HG03575 (cell line): ENCODE measurements around the gene PANK2.
"Not testable (repeated sequence)": the region's sequence is repeated elsewhere in the genome, so short reads cannot be mapped to it uniquely, and the experiment has no call there.

Experiments
- ATAC-seq: cut with Tn5 transposase; IDR thresholded peaks from one replicate; pipeline ENCODE4 v1.9.1; 2021; ENCODE audit not compliant: unreplicated experiment, insufficient number of reproducible peaks, low FRiP score; ENCODE audit errors: extremely low read depth

The PANK2 gene

DNA sequence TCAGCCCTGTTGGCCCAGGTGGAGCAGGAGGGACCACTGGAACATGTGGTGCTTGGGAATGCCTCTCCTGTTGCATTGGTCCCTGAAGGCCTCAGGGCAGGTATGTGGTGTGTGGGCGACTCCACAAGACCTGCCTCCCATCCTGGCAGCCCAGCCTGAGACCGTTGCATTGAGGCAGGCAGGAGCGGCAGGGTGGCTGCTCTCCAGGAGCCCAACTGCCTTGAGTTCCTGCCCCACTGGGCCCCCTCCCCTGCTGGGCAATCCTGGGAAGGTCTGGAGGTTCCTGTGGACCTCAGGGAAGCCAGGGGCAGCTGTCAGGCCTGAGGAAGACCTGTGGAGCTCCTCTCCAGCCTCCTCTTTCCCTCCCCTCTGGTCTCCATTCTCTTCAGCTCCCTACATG, 22.7 kb upstream of the PANK2 start:
- ATAC-seq, result no peak

DNA sequence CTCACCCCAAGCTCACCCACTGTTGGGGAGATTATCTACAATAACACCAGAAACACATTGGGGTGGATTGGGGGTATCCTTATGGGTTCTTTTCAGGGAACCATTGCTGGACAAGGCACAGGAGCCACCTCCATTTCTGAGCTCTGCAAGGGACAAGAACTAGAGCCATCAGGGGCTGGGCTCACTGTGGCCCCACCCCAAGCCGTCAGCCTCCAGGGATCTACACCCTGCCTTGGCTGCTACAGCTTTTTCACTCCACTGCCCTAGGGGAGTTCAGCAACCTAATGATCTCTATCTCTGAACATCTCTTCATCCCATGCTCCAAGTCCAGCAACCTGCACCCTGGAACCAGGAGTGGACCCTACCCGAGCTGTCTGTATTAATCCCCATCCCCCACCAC, 21.4 kb upstream of the PANK2 start:
- no peak for ATAC-seq

DNA sequence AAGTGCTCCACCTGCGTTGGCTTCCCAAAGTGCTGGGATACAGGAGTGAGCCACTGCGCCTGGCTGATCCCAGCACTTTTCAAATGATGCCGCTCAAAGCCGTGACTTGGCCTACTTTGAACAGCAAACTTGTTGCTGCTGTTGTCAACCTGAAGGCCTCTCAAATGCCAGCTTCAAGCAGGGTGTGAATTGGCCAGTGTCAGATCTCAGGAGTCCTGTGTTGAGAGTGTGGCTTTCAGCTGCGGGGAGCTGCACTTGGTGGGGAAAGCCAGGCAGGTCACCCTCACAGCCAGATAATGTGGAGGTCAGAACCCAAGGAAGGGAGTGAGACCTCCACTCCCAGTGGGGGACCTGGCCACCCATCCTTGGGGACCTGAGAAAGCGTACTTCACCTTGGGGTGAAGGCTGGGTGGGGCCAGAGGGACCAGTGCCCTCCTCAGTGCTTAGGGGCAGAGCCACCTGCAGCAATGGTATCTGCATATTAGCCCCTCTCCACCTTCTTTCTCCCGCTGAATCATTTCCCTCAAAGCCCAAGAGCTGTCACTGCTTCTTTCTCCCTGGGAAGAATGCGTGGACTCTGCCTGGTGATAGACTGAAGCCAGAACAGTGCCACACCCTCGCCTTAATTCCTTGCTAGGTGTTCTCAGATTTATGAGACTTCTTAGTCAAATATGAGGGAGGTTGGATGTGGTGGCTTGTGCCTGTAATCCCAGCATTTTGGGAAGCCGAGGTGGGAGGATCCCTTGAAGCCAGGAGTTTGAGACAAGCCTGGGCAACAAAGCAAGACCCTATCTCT, 19.1 kb upstream of the PANK2 start:
- no peak for ATAC-seq

DNA sequence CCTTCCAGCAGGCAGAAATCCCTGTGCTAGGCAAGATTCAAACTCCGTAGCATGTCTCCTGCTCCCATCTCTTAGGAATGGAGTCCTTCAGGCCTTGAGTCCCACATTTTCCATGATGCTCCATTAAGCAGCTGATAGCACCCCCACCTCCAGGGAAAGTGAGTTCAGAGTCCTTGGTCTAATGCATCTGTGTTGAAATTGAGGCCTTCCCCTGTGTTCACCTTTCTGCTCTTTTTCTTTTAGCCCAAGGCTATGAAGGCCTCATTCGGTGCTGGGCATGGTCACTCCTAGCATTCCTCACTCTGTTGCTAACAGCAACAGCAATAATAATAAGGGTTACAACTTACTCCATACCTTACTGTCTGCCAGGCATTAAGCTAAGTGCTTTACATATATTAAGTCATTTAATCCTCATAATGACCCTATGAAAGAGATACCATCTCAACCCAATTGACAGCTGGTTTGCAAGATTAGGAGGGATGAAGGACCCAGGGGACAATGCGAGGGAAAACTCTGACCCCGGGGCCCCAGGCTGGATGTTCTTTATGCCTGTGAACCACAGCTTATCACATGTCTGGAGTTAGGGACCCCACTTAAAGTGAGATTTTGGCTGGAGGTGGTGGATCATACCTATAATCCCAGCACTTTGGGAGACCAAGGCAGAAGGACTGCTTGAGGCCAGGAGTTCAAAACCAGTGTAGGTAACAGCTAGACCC, 17.5 kb upstream of the PANK2 start:
- no peak for ATAC-seq

DNA sequence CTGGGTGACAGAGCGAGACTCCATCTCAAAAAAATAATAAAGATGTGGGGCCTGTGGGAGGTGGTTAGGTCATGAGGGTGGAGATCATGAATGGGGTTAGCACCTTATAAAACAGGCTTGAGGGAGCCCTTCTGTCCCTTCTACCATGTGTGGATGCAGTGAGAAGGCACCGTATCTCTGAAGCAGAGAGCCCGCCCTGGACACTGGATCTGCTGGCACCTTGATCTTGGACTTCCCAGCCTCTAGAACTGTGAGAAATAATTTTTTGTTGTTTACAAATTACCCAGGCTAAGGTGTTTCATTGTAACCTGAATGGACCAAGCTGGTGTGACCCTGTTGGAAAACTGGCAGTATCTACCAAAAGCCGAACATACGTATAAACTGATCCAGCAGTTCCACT, 15.7 kb upstream of the PANK2 start:
- ATAC-seq, result no peak

DNA sequence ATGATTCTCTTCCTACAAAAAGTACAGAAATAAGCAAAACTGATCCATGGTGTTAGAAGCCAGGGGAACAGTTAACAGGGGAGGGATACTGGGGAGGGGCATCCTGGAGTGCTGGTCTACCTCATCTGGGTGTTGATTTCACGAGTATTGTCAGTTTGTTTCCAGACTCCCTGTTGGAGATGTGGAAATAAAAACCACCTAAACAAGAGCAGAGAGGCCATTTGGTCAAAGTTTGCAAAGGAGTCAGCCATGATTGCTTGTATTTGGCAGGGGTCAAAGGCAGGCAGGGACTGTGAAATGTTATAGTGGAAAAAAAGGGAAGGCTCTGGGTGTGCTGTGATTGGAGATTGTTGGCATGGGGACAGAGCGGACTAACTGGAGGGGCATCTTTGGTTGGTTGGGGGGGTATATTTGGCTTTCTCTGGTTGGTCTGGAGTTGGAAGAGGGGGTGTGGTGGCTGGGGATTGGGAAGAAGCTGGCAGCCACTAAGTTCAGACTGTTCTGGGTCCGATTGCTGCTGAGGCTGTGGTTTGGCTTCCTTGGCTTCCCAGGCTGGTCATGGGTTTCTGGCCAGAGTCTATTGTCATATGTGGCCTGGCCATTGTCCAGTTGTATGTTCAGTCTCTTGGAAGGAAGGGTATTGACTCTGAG, 14.9 kb upstream of the PANK2 start:
- ATAC-seq, result no peak

DNA sequence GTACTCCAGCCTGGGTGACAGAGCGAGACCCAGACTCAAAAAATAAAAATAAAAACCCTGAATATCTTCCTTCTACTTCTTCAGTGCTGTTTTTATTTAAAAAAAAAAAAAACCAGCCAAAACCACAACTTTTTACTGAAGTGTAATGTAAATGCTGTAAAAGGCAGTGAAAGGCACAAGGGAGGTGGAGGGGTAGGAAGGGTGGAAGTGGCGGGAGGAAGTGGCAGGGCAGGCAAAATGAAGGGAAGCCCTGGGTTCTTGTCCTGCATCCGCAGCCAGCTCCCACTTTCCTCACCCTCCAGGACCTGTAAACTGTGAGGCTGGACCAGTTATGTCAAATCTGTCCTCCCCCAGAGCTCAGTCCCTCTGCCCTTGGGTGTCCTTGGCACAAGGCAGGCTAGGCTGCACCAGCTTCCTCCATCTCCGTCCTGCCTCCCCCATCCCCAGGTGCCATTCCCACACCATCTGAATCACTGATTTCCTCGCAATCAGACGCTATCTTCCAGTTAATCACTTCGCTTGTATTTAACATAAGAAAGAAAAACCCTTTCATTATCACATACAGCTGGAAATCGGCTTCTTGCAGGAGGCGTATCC, 13.7 kb upstream of the PANK2 start:
- ATAC-seq, result no peak

DNA sequence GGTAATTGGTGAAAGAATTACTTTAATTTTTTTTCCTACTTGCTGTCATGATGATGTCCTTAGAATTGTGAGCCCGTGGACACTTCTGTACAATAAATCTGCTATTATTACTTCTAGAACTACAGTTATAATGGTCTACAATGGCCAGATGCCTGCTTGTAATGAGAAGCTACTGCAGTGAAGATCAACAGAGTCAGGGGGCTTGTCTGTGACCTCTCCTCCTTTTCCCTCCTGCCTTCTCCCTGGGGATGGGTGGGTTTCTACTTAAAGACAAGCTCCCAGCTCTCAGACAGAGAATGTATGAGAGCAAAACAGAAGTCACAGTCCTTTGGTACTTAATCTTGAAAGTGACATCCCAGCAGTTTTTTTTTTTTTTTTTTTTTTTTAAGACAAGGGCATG, 13.2 kb upstream of the PANK2 start:
- ATAC-seq, result no peak

DNA sequence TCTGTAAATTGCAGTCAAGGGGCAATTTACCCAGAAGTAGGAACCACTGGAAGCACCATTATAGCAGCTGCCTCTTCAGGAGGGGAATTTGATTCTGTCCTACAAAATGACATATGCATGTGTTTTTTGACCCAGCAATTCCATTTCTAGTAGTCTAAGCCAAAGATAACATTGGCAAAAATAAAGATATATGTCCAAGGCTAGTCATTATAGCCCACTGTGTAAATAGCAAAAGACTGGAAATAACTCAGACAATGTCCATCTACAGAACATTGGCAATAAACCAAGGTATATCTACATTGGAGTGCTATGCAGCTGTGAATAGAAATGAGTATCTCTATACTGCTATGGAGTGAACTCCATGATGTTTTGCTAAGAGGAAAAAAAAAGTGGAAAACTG, 12.5 kb upstream of the PANK2 start:
- ATAC-seq, result no peak

DNA sequence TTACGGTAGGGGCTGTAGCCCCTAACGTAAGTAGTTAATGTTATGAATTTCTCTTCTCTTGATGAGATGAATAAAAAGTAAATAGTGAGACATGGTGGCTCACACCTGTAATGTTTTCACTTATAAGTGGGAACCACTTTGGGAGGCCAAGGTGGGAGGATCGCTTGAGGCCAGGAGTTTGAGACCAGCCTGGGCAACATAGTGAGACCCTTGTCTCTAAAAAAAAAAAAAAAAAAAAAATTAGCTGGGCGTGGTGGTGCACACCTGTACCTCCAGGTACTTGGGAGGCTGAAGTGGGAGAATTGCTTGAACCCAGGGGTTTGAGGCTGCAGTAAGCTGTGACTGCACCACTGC, 10.3 kb upstream of the PANK2 start:
- not testable (repeated sequence) for ATAC-seq

DNA sequence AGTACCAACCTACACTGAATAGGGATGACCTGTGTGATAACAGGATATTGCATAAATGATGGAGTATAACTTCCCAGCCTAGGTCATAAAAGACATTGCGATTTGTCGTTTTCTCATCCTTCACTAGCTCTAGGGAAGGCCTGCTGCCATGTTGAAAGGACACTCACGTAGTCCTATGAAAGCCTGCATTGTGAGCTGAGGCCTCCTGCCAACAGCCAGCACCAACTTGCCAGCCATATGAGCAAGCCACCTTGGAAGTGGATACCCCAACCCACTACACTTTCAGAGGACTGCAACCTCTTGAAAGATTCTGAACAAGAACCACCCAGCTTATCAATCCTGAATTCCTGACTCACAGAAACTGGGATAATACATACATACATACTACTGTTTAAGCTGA, 3.5 kb upstream of the PANK2 start:
- no peak for ATAC-seq

DNA sequence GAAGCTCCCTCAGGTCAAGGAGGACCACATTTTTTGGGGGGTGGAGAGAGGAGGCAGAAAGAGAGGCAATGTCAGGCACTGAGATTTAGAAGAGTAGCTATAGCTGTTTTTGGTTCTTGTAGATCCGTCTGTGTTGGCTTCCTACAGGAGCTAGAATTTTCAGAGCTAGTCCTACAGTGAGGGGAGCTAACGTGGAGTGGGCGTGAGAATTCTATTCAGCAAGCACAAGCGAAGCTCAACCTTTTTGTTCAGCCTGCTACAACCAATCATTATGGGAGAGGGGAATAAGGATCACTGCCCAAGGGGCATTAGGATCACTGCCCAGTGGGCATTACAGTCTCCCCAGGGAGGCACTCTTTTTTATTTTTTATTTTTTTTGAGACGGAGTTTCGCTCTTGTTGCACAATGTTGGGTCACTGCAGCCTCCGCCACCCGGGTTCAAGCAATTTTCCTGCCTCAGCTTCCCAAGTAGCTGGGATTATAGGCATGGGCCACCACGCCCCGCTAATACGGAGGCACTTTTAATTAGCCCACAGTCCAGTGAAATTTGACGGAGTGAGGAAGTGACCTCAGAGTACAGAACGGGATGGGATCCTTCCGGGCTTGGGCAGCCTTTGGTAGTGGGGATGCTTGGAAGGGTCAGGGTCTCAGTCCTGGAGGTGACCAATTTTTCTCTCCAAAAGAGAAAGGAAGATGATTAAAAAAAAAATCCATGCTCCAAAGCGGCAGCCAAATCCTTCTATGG, 1.1 kb upstream of the PANK2 start:
- no peak for ATAC-seq

DNA sequence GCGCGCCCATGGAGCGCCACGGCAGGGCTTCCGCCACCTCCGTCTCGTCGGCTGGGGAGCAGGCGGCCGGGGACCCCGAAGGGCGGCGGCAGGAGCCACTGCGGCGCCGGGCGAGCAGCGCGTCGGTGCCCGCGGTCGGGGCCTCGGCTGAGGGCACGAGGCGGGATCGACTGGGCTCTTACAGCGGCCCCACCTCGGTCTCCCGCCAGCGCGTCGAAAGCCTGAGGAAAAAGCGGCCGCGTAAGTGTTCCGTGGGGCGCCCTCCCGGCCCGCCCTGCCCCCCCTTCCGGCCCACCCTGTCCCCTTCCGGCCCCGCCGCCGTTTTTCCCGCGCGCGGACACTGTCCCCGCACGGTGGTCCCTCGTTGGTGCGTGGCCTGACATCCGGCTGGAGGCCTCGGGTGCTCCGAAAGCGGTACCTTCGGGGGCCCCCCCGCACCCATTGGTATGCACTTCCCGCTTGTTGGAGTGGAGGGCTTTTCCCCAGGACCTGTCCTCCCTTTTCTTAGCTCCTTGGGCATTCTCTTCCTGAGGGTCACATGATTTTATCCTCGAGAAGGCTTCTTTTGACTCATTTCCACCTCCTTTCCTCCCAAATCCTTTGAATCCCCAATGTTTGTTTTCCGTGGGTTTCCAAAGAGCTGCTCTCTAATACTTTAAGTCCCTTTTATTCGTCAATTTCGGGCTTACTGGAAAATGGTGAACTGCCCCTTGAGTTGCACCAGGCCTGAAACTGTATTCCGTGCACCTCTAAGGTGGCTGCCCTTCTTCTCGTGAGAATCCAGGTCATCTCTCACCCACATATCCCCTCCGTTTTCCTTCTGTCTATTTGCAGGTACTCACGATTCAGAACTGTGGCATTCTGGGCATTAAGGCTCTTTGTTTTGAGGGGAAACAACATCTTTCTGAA, 556 bp downstream of the PANK2 start:
- no peak for ATAC-seq

DNA sequence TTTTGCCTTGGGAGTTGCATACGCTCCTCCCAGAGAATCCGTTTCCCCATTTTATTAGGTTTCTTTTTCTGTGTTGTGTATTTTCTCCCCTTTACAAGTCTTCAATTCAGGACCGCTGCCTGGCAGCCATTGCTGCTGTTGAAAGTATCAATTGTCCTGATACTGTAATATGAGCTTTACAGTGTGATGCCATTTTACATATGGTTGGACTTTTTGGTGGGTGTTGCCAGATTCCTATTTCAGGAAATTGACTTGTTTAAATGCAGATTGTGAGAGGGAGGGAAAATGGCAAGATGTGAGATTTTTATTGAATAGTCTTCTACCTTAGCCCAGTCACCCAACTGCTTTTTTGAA, 1.2 kb downstream of the PANK2 start:
- no peak for ATAC-seq

DNA sequence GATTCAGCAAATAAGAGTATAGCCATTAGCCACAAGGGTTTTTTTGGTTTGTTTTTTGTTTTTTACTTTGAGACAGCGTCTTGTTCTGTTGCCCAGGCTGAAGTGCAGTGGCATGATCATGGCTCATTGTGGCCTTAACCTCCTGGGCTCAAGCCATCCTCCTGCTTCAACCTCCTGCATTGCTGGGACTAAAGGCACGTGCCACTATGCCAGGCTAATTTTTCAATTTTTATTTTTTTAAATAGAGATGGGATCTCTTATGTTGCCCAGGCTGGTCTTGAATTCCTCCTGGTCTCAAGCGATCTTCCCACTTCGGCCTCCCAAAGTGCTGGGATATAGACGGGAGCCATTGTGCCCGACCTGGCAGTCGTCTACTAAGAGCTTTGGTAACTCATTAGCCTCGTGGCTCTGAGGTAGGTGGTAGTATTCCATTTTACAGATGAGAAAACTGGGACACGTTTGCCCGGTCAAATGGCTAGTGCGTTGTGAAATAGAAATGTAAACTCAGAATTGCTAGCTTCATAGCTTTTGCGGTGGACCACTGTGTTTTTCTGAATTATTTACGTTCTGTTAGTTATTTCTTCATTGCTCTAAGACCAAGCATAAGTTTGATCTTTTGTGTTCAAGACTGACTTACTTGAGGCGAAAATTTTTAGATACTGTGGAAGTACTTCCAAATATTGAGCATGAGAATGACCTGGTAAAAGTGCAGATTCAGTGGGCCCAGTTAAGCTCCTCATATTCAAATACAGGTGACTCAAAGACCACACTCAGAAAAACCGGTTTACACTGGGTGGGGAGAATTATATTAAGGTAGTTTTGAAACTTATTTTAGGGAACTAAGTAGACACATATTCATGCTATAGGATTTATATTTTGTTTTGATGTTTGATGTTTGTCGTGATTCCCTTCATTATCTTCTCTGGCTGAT, 2.1 kb downstream of the PANK2 start:
- ATAC-seq, result no peak

DNA sequence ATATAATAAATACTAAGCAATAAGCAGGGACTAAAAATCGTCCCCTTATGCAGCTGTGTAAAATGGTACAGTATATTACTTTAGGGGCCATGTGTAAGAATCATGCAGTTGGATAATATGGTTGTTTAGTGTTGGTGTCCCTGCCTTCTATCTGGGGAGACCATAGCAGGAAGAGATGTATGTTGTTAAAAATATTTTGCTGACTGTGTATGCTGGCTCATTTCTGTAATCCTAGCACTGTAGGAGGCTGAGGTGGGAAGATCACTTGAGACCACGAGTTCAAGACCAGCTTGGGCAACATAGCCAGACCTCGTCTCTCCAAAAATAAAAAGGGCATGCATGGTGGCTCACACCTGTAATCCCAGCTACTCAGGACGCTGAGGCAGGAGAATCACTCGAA, 5.6 kb downstream of the PANK2 start:
- ATAC-seq, result no peak

DNA sequence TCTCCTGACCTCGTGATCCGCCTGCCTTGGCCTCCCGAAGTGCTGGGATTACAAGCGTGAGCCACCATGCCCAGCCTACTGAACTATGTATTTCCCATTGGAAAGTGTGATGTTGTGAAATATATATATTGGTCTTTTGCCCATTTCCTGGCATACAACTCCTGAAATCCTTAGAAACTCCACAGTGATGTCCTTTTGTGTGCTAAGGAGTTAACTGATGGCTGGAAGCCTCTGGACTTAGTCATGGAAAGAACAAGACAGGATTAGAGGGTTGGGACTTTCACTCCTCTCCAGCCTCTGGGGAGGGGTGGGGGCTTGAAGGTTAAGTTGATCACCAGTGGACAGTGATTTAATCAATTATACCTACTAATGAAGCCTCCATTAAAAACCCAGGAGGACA, 7.1 kb downstream of the PANK2 start:
- ATAC-seq, result no peak
